Endothelial cell of umbilical vein (primary cell): Measurements from ENCODE around the gene OR8G1. TPM values are rescaled to one million over a fixed set of nuclear protein-coding genes. Genes with fewer than 3 reads are reported as not detected.

Source experiments
- BruUV-seq: library from RNA; stranded (reverse); fragments of 400-500 nt; replicated peaks from 2 replicates; lab custom pipeline; 2021; lab: Mats Ljungman, UMichigan
- CTCF ChIA-PET: fragments of 300-600, 350-600 bp; sonication (Branson Sonifier 250); formaldehyde crosslinking; loops from one replicate; lab custom pipeline; 2021; ENCODE audit warnings: antibody characterized with exemption, inconsistent platforms; lab: Charles Lee
- POLR2A ChIA-PET: fragments of 300-600, 350-600 bp; sonication (Branson Sonifier 250); formaldehyde crosslinking; loops from one replicate; lab custom pipeline; 2021; ENCODE audit warnings: antibody characterized with exemption, inconsistent platforms; lab: Charles Lee
- DNase-seq: peaks from one replicate; pipeline ENCODE4 v3.0.0-alpha.2; 2011; ENCODE audit warnings: low read depth, low spot score
- FAIRE-seq: peaks from 2 replicates; lab custom pipeline; 2011; peaks lifted over from hg19 to GRCh38; lab: Jason Lieb, UNC
- H2AFZ ChIP-seq: 2 replicates; pipeline ENCODE4 v1.6.0; 2012; ENCODE audit warnings: low read depth, low read length, control low read depth, inconsistent platforms
- H3K27ac ChIP-seq: 2 replicates; pipeline ENCODE4 v1.5.1; 2011; ENCODE audit warnings: low read depth, mild to moderate bottlenecking, control low read depth, low read length, moderate library complexity; ENCODE audit not compliant: insufficient read depth
- H3K27me3 ChIP-seq, 2 experiments: 2 replicates each; pipeline versions ENCODE4 v1.6.0 to v1.6.1; 2011; ENCODE audit warnings: low read length in 2 of 2, mixed read lengths in 1 of 2; ENCODE audit not compliant: control insufficient read depth in 2 of 2, insufficient read depth in 2 of 2
- H3K36me3 ChIP-seq, 2 experiments: 2 replicates in 1 of 2; 3 replicates in 1 of 2; pipeline ENCODE4 v1.5.1; 2011; ENCODE audit warnings: low read length in 2 of 2, mild to moderate bottlenecking in 1 of 2, moderate library complexity in 1 of 2; ENCODE audit not compliant: control insufficient read depth in 2 of 2, insufficient read depth in 2 of 2; ENCODE audit errors: extremely low read depth in 1 of 2
- H3K4me1 ChIP-seq: 3 replicates; pipeline ENCODE4 v1.5.1; 2011; ENCODE audit warnings: mild to moderate bottlenecking, low read length; ENCODE audit not compliant: control insufficient read depth, insufficient read depth; ENCODE audit errors: extremely low read depth
- H3K4me2 ChIP-seq: 2 replicates; pipeline ENCODE4 v1.6.1; 2011; ENCODE audit warnings: low read length, control low read depth, mixed read lengths; ENCODE audit not compliant: insufficient read depth
- H3K4me3 ChIP-seq, 3 experiments: fragments of 200-600 bp in 1 of 3; sonication (generic), shearing (Covaris generic) in 1 of 3; replicated peaks in 1 of 3; 2 replicates each; pipeline ENCODE4 v1.5.1; 2011 to 2016; ENCODE audit warnings: control low read depth in 3 of 3, low read length in 3 of 3, mild to moderate bottlenecking in 2 of 3, inconsistent platforms in 1 of 3, low read depth in 1 of 3, moderate library complexity in 1 of 3; ENCODE audit not compliant: insufficient read depth in 1 of 3
- H3K79me2 ChIP-seq: 2 replicates; pipeline ENCODE4 v1.6.0; 2012; ENCODE audit warnings: low read length, inconsistent platforms; ENCODE audit not compliant: control insufficient read depth, insufficient read depth
- H3K9ac ChIP-seq: replicated peaks from 2 replicates; pipeline ENCODE3; 2011; ENCODE audit warnings: low read length, control low read depth; ENCODE audit not compliant: insufficient read depth; ENCODE audit errors: extremely low read depth
- H3K9me1 ChIP-seq: replicated peaks from 3 replicates; pipeline ENCODE4 v1.6.0; 2011; ENCODE audit warnings: mild to moderate bottlenecking, low read length; ENCODE audit not compliant: control insufficient read depth, insufficient read depth; ENCODE audit errors: extremely low read depth
- H3K9me3 ChIP-seq: replicated peaks from 2 replicates; pipeline ENCODE4 v1.5.1; 2012; ENCODE audit warnings: low read length, inconsistent platforms; ENCODE audit not compliant: control insufficient read depth, insufficient read depth
- H4K20me1 ChIP-seq: replicated peaks from 2 replicates; pipeline ENCODE3; 2011; ENCODE audit warnings: mild to moderate bottlenecking, low read length; ENCODE audit not compliant: control insufficient read depth, insufficient read depth; ENCODE audit errors: extremely low read depth
- CTCF ChIP-seq, 2 donors: IDR thresholded peaks; 1 replicate in 1 of 2; 2 replicates in 1 of 2; pipeline ENCODE4 v1.5.1; 2011; ENCODE audit warnings: low read length in 2 of 2, mild to moderate bottlenecking in 2 of 2, moderate library complexity in 2 of 2, control low read depth in 1 of 2, inconsistent platforms in 1 of 2, low read depth in 1 of 2; ENCODE audit not compliant: insufficient read depth in 1 of 2; ENCODE audit errors: extremely low read depth in 1 of 2
- GATA2 ChIP-seq: IDR thresholded peaks from 2 replicates; pipeline ENCODE4 v1.7.0; 2011; ENCODE audit warnings: low read depth, mild to moderate bottlenecking, moderate library complexity, mixed read lengths, low read length; ENCODE audit not compliant: insufficient read length, insufficient read depth
- JUN ChIP-seq: IDR thresholded peaks from 2 replicates; pipeline ENCODE4 v1.6.1; 2011; ENCODE audit warnings: borderline replicate concordance, low read depth; ENCODE audit not compliant: insufficient read length, insufficient read depth
- MAX ChIP-seq: IDR thresholded peaks from 2 replicates; pipeline ENCODE4 v1.6.1; 2011; ENCODE audit not compliant: insufficient read depth, insufficient read length
- MYC ChIP-seq: IDR thresholded peaks from one replicate; pipeline ENCODE4 v1.6.1; 2011; ENCODE audit warnings: mild to moderate bottlenecking, low read depth, low read length
- POLR2A ChIP-seq: IDR thresholded peaks from 2 replicates; pipeline ENCODE4 v1.6.1; 2012; ENCODE audit warnings: low read depth, mild to moderate bottlenecking, control low read depth, low read length
- POLR2AphosphoS5 ChIP-seq: IDR thresholded peaks from 2 replicates; pipeline ENCODE4 v1.6.1; 2012; ENCODE audit warnings: low read depth, mild to moderate bottlenecking, control low read depth, low read length, moderate library complexity; ENCODE audit not compliant: insufficient read depth
- dilution Hi-C: fragments of 300-500 bp; cut with MboI; formaldehyde crosslinking; loops from one replicate; pipeline ENCODE4 v1.15.0; 2019; ENCODE audit warnings: low sequenced_read_pairs; ENCODE audit not compliant: extremely low pct_ligation_motif_present
- intact Hi-C: fragments of 100-400 bp; cut with micrococcal nuclease; formaldehyde crosslinking; loops from one replicate; pipeline ENCODE4 v1.10.0; 2022
- polyA plus RNA-seq, 4 experiments: library from polyadenylated mRNA; depleted of rRNA in 3 of 4; stranded (reverse) in 3 of 4; unstranded in 1 of 4; fragments of >200 nt; gene quantifications; 2 replicates each; pipeline versions ENCODE4 v1.2.1 to v1.2.3, GENCODE V29; 2011 to 2012; ENCODE audit warnings: missing spikeins in 1 of 4
- total RNA-seq: library from RNA; stranded (reverse); gene quantifications from 2 replicates; pipeline ENCODE4 v1.2.3, GENCODE V29; 2021

Gene OR8G1
- total and polyA plus RNA-seq, 2 donors (not counting 3 experiments of a cell fraction or from before 2014, with no cell fraction given) = not detected

GRCh38 chr11:124219126-124219525 lies 21.8 kb upstream of the OR8G1 start:
- TF ChIP-seq JUN (no peak), POLR2A (no peak), GATA2 (no peak), MAX (no peak), POLR2AphosphoS5 (no peak), CTCF (IDR thresholded peaks at IDR 0.05; ENCODE audit: extremely low read depth in 1 of 2, insufficient read depth in 1 of 2, low read depth in 1 of 2, low read length in 2 of 2) (no peak), MYC (no peak)
- no peak overlapping the region for H3K4me3 ChIP-seq
- no peak overlapping the region for H3K9ac ChIP-seq
- no peak overlapping the region for H3K4me2 ChIP-seq
- DNase-seq (no peak), FAIRE-seq (no peak)
- no peaks in the 10 kb centered on the region for H4K20me1 ChIP-seq
- H3K27me3 ChIP-seq = no peaks in the 10 kb centered on the region
- CTCF ChIA-PET = interaction anchor here (2.2 to 2.3 kb wide), 2 partner anchors 12 to 24 kb away, joined by 5 read pairs; no protein-coding TSS in a partner anchor
- no peaks in the 10 kb centered on the region for H3K9me1 ChIP-seq
- H3K9me3 ChIP-seq = no peaks in the 10 kb centered on the region
- BruUV-seq = no TSS peak
- H3K36me3 ChIP-seq = no peaks in the 10 kb centered on the region
- H3K79me2 ChIP-seq = no peaks in the 10 kb centered on the region
- POLR2A ChIA-PET = no interaction called here
- H3K27ac ChIP-seq = no peak overlapping the region
- dilution Hi-C loops = no loop called here
- intact Hi-C loops = no loop called here
- no peak overlapping the region for H2AFZ ChIP-seq
- no peaks in the 10 kb centered on the region for H3K4me1 ChIP-seq
